SK-N-SH treated with all-trans-retinoic acid at 6 μM for 48 hours (cell line): ENCODE results near the gene THSD4.
A peak's percentile ranks its signal among the peaks of the same experiment; 100 is the strongest.

ENCODE experiments used
- CREB5 ChIP-seq: fragments of 250-450 bp; sonication (Bioruptor Pico); IDR thresholded peaks from 2 replicates; pipeline ENCODE4 v1.5.1; 2020; ENCODE audit warnings: low read depth, mild to moderate bottlenecking, moderate library complexity
- CSDC2 ChIP-seq: fragments of 250-450 bp; sonication (Bioruptor Pico); IDR thresholded peaks from 2 replicates; pipeline ENCODE4 v1.5.0; 2020; ENCODE audit warnings: mild to moderate bottlenecking, moderate library complexity
- ESRRG ChIP-seq: fragments of 250-450 bp; sonication (Bioruptor Pico); IDR thresholded peaks from 2 replicates; pipeline ENCODE4 v1.6.1; 2021; ENCODE audit warnings: mild to moderate bottlenecking
- SNAI2 ChIP-seq: fragments of 250-450 bp; sonication (Bioruptor Pico); IDR thresholded peaks from 2 replicates; pipeline ENCODE4 v1.5.0; 2020; ENCODE audit warnings: mild to moderate bottlenecking, moderate library complexity
- TCF4 ChIP-seq: fragments of 250-450 bp; sonication (Bioruptor Pico); IDR thresholded peaks from 2 replicates; pipeline ENCODE4 v1.8.0; 2021; ENCODE audit warnings: mild to moderate bottlenecking, moderate library complexity, borderline replicate concordance
- ZNF8 ChIP-seq: fragments of 450-650 bp; formaldehyde crosslinking; IDR thresholded peaks from 2 replicates; pipeline ENCODE4 v1.5.0; 2020; ENCODE audit warnings: mild to moderate bottlenecking, moderate library complexity

- TF ChIP-seq CSDC2 (CRISPR knock-in tag) = no peak
- TF ChIP-seq ZNF8 (CRISPR knock-in tag) = no peak
- peak; percentile 79; the same call in 1 of the 2 replicates for TF ChIP-seq SNAI2 (CRISPR knock-in tag)
- no peak for TF ChIP-seq ESRRG (CRISPR knock-in tag)
- no peak; the same call in 1 of the 2 replicates for TF ChIP-seq CREB5 (CRISPR knock-in tag)
- peak; percentile 61; the same call in 1 of the 2 replicates for TF ChIP-seq TCF4 (CRISPR knock-in tag)
These were observed 576.5 kb downstream of the THSD4 start for GRCh38 chr15:71691458-71692417.
